Trophoblast cell (in vitro differentiated cells and primary cell): ENCODE results near the gene CIT. TPM values are rescaled to one million over a fixed set of nuclear protein-coding genes. Genes with fewer than 3 reads are reported as not detected.

Experiments used
- DNase-seq, 2 donors: peaks; one replicate each; pipeline ENCODE4 v3.0.0-alpha.2; 2016
- H2AFZ ChIP-seq: 2 replicates; pipeline ENCODE4 v1.6.1; 2013; ENCODE audit warnings: low read length, moderate library complexity, mild to moderate bottlenecking; ENCODE audit not compliant: insufficient read depth, poor library complexity
- H2AK5ac ChIP-seq: 2 replicates; pipeline ENCODE4 v1.6.1; 2013; ENCODE audit warnings: mild to moderate bottlenecking, low read length
- H2BK120ac ChIP-seq: 2 replicates; pipeline ENCODE4 v1.6.1; 2013; ENCODE audit warnings: low read length, mild to moderate bottlenecking, moderate library complexity; ENCODE audit not compliant: insufficient read depth, poor library complexity
- H2BK12ac ChIP-seq: 2 replicates; pipeline ENCODE4 v1.6.1; 2013; ENCODE audit warnings: mild to moderate bottlenecking, low read length, moderate library complexity
- H2BK5ac ChIP-seq: 2 replicates; pipeline ENCODE4 v1.6.1; 2013; ENCODE audit warnings: low read length, low read depth, moderate library complexity, mild to moderate bottlenecking; ENCODE audit not compliant: poor library complexity
- H3K14ac ChIP-seq: 2 replicates; pipeline ENCODE4 v1.6.1; 2013; ENCODE audit warnings: mild to moderate bottlenecking, low read length
- H3K18ac ChIP-seq: 2 replicates; pipeline ENCODE4 v1.6.1; 2013; ENCODE audit warnings: mild to moderate bottlenecking, low read length
- H3K23ac ChIP-seq: 2 replicates; pipeline ENCODE4 v1.6.1; 2013; ENCODE audit warnings: low read length
- H3K27ac ChIP-seq: 2 replicates; pipeline ENCODE4 v1.5.1; 2013; ENCODE audit warnings: low read depth, mild to moderate bottlenecking, inconsistent platforms, low read length, moderate library complexity
- H3K27me3 ChIP-seq: 2 replicates; pipeline ENCODE4 v1.6.1; 2013; ENCODE audit warnings: inconsistent platforms, mild to moderate bottlenecking, low read length, moderate library complexity; ENCODE audit not compliant: insufficient read depth
- H3K36me3 ChIP-seq, 2 experiments: 1 replicate in 1 of 2; 2 replicates in 1 of 2; pipeline ENCODE4 v1.6.1; 2013; ENCODE audit warnings: low read length in 2 of 2, mild to moderate bottlenecking in 2 of 2, moderate library complexity in 1 of 2; ENCODE audit not compliant: insufficient read depth in 2 of 2, control insufficient read depth in 1 of 2
- H3K4ac ChIP-seq: 2 replicates; pipeline ENCODE4 v1.6.1; 2013; ENCODE audit warnings: low read depth, mild to moderate bottlenecking, low read length, moderate library complexity
- H3K4me1 ChIP-seq, 2 experiments: 1 replicate in 1 of 2; 2 replicates in 1 of 2; pipeline ENCODE4 v1.6.1; 2013; ENCODE audit warnings: low read length in 2 of 2, mild to moderate bottlenecking in 2 of 2, moderate library complexity in 1 of 2; ENCODE audit not compliant: insufficient read depth in 2 of 2, control insufficient read depth in 1 of 2
- H3K4me2 ChIP-seq: 2 replicates; pipeline ENCODE4 v1.6.1; 2013; ENCODE audit warnings: inconsistent platforms, mild to moderate bottlenecking, low read length, moderate library complexity
- H3K4me3 ChIP-seq: 2 replicates; pipeline ENCODE4 v1.5.1; 2013; ENCODE audit warnings: mild to moderate bottlenecking, low read depth, low read length, inconsistent platforms
- H3K79me1 ChIP-seq: one replicate; pipeline ENCODE4 v1.6.1; 2013; ENCODE audit warnings: low read length
- H3K79me2 ChIP-seq: 2 replicates; pipeline ENCODE4 v1.6.1; 2013; ENCODE audit warnings: low read length, mild to moderate bottlenecking; ENCODE audit not compliant: control insufficient read depth, insufficient read depth, poor library complexity
- H3K9ac ChIP-seq: 2 replicates; pipeline ENCODE4 v1.6.1; 2013; ENCODE audit warnings: mild to moderate bottlenecking, low read length
- H3K9me3 ChIP-seq: 2 replicates; pipeline ENCODE4 v1.6.1; 2013; ENCODE audit warnings: low read depth, mild to moderate bottlenecking, control low read depth, inconsistent platforms, low read length; ENCODE audit not compliant: insufficient read depth
- H4K12ac ChIP-seq: 2 replicates; pipeline ENCODE4 v1.6.1; 2013; ENCODE audit warnings: low read depth, mild to moderate bottlenecking, low read length, moderate library complexity
- H4K8ac ChIP-seq: 2 replicates; pipeline ENCODE4 v1.6.1; 2013; ENCODE audit warnings: low read depth, mild to moderate bottlenecking, low read length, moderate library complexity
- H4K91ac ChIP-seq: one replicate; pipeline ENCODE4 v1.6.1; 2013; ENCODE audit warnings: low read depth, mild to moderate bottlenecking, low read length, moderate library complexity
- WGBS: extraction: QIAGEN DNeasy Blood & Tissue Kit; methylation state at CpG from one replicate; pipeline ENCODE4 v1.1.7; 2013; ENCODE audit warnings: missing lambda C conversion rate; ENCODE audit not compliant: insufficient read length, insufficient coverage; ENCODE audit errors: extremely low coverage; 5-methylcytosine and 5-hydroxymethylcytosine counted together
- polyA plus RNA-seq: library from polyadenylated mRNA; stranded (reverse); fragments of 200-250 nt; gene quantifications from 2 replicates; pipeline ENCODE4 v1.2.3, GENCODE V29; 2013

CIT gene, protein sequence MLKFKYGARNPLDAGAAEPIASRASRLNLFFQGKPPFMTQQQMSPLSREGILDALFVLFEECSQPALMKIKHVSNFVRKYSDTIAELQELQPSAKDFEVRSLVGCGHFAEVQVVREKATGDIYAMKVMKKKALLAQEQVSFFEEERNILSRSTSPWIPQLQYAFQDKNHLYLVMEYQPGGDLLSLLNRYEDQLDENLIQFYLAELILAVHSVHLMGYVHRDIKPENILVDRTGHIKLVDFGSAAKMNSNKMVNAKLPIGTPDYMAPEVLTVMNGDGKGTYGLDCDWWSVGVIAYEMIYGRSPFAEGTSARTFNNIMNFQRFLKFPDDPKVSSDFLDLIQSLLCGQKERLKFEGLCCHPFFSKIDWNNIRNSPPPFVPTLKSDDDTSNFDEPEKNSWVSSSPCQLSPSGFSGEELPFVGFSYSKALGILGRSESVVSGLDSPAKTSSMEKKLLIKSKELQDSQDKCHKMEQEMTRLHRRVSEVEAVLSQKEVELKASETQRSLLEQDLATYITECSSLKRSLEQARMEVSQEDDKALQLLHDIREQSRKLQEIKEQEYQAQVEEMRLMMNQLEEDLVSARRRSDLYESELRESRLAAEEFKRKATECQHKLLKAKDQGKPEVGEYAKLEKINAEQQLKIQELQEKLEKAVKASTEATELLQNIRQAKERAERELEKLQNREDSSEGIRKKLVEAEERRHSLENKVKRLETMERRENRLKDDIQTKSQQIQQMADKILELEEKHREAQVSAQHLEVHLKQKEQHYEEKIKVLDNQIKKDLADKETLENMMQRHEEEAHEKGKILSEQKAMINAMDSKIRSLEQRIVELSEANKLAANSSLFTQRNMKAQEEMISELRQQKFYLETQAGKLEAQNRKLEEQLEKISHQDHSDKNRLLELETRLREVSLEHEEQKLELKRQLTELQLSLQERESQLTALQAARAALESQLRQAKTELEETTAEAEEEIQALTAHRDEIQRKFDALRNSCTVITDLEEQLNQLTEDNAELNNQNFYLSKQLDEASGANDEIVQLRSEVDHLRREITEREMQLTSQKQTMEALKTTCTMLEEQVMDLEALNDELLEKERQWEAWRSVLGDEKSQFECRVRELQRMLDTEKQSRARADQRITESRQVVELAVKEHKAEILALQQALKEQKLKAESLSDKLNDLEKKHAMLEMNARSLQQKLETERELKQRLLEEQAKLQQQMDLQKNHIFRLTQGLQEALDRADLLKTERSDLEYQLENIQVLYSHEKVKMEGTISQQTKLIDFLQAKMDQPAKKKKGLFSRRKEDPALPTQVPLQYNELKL (N-terminal part only)
- polyA plus RNA-seq = 11.0 and 13.0 TPM in 2 replicates

DNA sequence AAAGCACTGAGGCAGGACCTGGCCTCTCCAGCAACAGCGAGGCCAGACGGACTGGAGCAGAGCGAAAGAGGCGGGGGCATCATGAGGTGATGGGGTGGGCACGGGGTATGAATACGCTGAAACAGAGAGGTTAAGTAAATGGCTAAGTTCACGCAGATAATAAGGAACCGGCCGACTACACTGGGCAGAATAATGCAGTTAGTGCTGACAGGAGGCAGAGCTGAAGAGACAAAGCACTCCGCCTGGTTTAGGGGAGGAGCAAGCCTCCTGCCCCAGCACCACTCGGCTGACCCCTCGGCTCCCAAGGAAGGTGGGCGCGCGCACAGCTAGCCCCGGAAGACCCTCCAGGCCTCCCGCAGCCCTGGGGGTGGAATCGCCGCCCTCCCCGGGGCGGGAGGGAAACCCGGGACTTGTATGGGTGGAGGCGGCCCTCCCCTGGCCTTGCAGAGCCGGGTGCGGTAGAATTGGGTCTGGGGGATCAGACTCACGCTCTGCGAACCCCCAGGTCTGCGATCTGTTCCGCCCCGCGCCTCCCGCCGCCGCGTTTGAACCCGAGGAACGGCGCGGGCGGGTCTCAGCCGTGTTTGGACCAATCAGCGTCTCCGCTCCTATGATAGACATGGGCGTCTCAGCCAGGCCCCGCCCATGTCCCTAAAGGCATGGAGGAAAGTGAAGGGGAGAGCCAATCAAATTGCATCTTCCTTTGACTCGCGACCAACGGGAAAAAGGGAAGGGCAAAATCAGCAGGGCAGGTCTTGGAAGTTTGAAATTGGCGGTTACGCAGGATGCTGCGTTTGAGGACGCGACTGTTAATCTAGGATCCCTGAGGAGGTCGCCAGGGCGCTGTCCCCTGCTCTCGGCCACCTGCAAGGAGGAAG lies at the start of gene CIT:
CIT (minus strand) TSS at position 560 of the 878 bp plus-strand sequence. CDS start 1,152 bp downstream, outside the sequence.
- H2BK5ac ChIP-seq = peak within 1 kb of the TSS; percentile 49
- H4K91ac ChIP-seq = peak within 1 kb of the TSS; percentile 60
- peak within 1 kb of the TSS; percentile 81 for H4K8ac ChIP-seq
- peak within 1 kb of the TSS; percentile 72 for H3K4me2 ChIP-seq
- H3K18ac ChIP-seq = peak within 1 kb of the TSS; percentile 76
- peak within 1 kb of the TSS; percentile 22 for H3K4ac ChIP-seq
- WGBS = no CpG with 5 or more reads among the region's 56 CpGs
- peak within 1 kb of the TSS; percentile 75 for H4K12ac ChIP-seq
- peaks cover 4% of the 10 kb centered on the region for H3K79me1 ChIP-seq
- H2AFZ ChIP-seq = peak within 1 kb of the TSS; percentile 85
- peaks cover 3 to 11% of the 10 kb centered on the region in 2 experiments for H3K36me3 ChIP-seq
- peak within 1 kb of the TSS; percentile 60 for H3K14ac ChIP-seq
- H3K27ac ChIP-seq = peak within 1 kb of the TSS; percentile 12
- H3K79me2 ChIP-seq = peaks cover 4% of the 10 kb centered on the region
- no peaks in the 10 kb centered on the region for H3K9me3 ChIP-seq
- DNase-seq = peak; percentile 92 to 96
- no peaks in the 10 kb centered on the region for H3K27me3 ChIP-seq
- peak within 1 kb of the TSS; percentile 79 for H3K9ac ChIP-seq
- no peak within 1 kb of the TSS for H2BK12ac ChIP-seq
- H2BK120ac ChIP-seq = no peak within 1 kb of the TSS
- no peak within 1 kb of the TSS for H2AK5ac ChIP-seq
- no peak within 1 kb of the TSS for H3K23ac ChIP-seq
- H3K4me1 ChIP-seq = peaks cover 0 to 2% of the 10 kb centered on the region in 2 experiments
- H3K4me3 ChIP-seq = peak within 1 kb of the TSS; percentile 89

DNA sequence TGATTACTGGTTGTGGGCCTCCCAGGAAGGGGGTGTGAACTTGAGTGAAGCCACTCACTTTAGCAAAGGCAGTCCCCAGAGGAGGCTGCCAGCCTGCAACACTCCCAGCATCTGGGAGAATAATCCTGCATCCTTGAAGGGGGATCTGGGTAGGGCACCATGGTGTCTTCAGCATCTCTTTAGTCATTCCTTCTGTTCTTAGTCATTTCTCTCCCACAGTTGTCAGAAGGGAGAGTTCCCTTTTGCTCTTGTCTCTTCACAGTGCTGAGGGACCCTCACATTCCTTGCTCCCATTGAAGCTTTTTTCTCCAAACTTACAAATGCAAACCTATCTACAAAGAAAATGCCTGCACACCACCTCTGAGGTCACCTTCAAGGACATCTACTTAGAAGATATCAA lies 48.1 kb upstream of the CIT start:
- H3K79me2 ChIP-seq = no peaks in the 10 kb centered on the region
- H3K4me1 ChIP-seq = no peaks in the 10 kb centered on the region
- no peaks in the 10 kb centered on the region for H3K79me1 ChIP-seq
- no peak overlapping the region for H2BK12ac ChIP-seq
- H3K4ac ChIP-seq = no peak overlapping the region
- no peaks in the 10 kb centered on the region for H3K36me3 ChIP-seq
- H2BK120ac ChIP-seq = no peak overlapping the region
- H3K18ac ChIP-seq = no peak overlapping the region
- H4K8ac ChIP-seq = no peak overlapping the region
- no peak overlapping the region for H4K12ac ChIP-seq
- no peak overlapping the region for H3K4me3 ChIP-seq
- no peak overlapping the region for H2BK5ac ChIP-seq
- no peak overlapping the region for H3K4me2 ChIP-seq
- H3K9ac ChIP-seq = no peak overlapping the region
- no peak for DNase-seq
- H2AFZ ChIP-seq = no peak overlapping the region
- H3K27me3 ChIP-seq = no peaks in the 10 kb centered on the region
- H4K91ac ChIP-seq = no peak overlapping the region
- no peak overlapping the region for H3K27ac ChIP-seq
- H3K14ac ChIP-seq = no peak overlapping the region
- no peak overlapping the region for H3K23ac ChIP-seq
- no peaks in the 10 kb centered on the region for H3K9me3 ChIP-seq
- H2AK5ac ChIP-seq = no peak overlapping the region

DNA sequence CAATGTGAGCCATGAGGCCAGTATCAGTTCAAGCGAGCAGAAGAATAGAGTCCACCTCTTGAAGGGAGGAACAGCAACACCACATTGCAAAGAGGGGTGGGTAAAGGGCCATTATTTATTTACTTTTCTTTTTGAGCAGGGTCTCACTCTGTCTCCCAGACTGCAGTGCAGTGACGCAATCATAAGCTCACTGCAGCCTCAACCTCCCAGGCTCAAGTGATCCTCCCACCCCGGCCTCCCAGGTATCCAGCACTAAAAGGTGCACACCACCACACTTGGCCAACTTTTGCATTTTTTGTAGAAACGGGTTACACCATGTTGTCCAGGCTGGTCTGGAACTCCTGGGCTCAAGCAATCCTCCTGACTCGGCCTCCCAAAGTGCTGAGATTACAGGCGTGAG lies 42.9 kb upstream of the CIT start:
- no peak overlapping the region for H2AFZ ChIP-seq
- no CpG with 5 or more reads among the region's 6 CpGs for WGBS
- no peaks in the 10 kb centered on the region for H3K36me3 ChIP-seq
- H3K9ac ChIP-seq = no peak overlapping the region
- no peaks in the 10 kb centered on the region for H3K79me1 ChIP-seq
- H3K27ac ChIP-seq = no peak overlapping the region
- no peaks in the 10 kb centered on the region for H3K9me3 ChIP-seq
- H3K23ac ChIP-seq = no peak overlapping the region
- no peak for DNase-seq
- H2BK12ac ChIP-seq = no peak overlapping the region
- H2AK5ac ChIP-seq = no peak overlapping the region
- H3K4me3 ChIP-seq = no peak overlapping the region
- H4K8ac ChIP-seq = no peak overlapping the region
- H3K14ac ChIP-seq = no peak overlapping the region
- no peak overlapping the region for H3K4me2 ChIP-seq
- H3K79me2 ChIP-seq = no peaks in the 10 kb centered on the region
- no peaks in the 10 kb centered on the region for H3K4me1 ChIP-seq
- no peak overlapping the region for H2BK120ac ChIP-seq
- H2BK5ac ChIP-seq = no peak overlapping the region
- no peak overlapping the region for H4K12ac ChIP-seq
- H3K18ac ChIP-seq = no peak overlapping the region
- H3K27me3 ChIP-seq = no peaks in the 10 kb centered on the region
- no peak overlapping the region for H3K4ac ChIP-seq
- H4K91ac ChIP-seq = no peak overlapping the region
